Activated naive CD8-positive, alpha-beta T cell treated with anti-CD3 and anti-CD28 coated beads, Interleukin-2, amount 10 ng/mL, durations not matched to agents 7 days and 5 days (primary cell): Measurements from ENCODE around the gene ENTPD6. TPM values are rescaled to one million over a fixed set of nuclear protein-coding genes. Genes with fewer than 3 reads are reported as not detected.

Experiments
- ATAC-seq: fragments of 150-1000 bp; cut with Tn5 transposase; one replicate; pipeline ENCODE4 v1.10.0; 2021; ENCODE audit warnings: low read depth, moderate library complexity
- POLR2A ChIA-PET: fragments of 350-600 bp; sonication (Branson Sonifier 250); formaldehyde crosslinking; loops from one replicate; lab custom pipeline; 2021; ENCODE audit warnings: antibody characterized with exemption; lab: Charles Lee
- DNase-seq: peaks from one replicate; pipeline ENCODE4 v3.0.0; 2021
- H3K27ac Mint-ChIP-seq: one replicate; pipeline ENCODE4 v1.8.0; 2022; ENCODE audit warnings: mild to moderate bottlenecking, mixed read lengths
- H3K27me3 Mint-ChIP-seq: one replicate; pipeline ENCODE4 v1.8.0; 2022; ENCODE audit warnings: mild to moderate bottlenecking, moderate library complexity, mixed read lengths
- H3K36me3 Mint-ChIP-seq: one replicate; pipeline ENCODE4 v1.8.0; 2021; ENCODE audit warnings: mild to moderate bottlenecking, mixed read lengths
- H3K4me1 Mint-ChIP-seq: one replicate; pipeline ENCODE4 v1.8.0; 2021; ENCODE audit warnings: mixed read lengths
- H3K4me3 Mint-ChIP-seq: one replicate; pipeline ENCODE4 v1.8.0; 2022; ENCODE audit warnings: mild to moderate bottlenecking, moderate library complexity, mixed read lengths
- H3K9me3 Mint-ChIP-seq: one replicate; pipeline ENCODE4 v1.8.0; 2021; ENCODE audit warnings: mixed read lengths
- total RNA-seq, 2 experiments: library from RNA; stranded (reverse); gene quantifications; one replicate each; pipeline ENCODE4 v1.2.3, GENCODE V29; 2021

The ENTPD6 gene
- total RNA-seq, 2 experiments from 2014 or later = 54.6 to 62.3 TPM

DNA sequence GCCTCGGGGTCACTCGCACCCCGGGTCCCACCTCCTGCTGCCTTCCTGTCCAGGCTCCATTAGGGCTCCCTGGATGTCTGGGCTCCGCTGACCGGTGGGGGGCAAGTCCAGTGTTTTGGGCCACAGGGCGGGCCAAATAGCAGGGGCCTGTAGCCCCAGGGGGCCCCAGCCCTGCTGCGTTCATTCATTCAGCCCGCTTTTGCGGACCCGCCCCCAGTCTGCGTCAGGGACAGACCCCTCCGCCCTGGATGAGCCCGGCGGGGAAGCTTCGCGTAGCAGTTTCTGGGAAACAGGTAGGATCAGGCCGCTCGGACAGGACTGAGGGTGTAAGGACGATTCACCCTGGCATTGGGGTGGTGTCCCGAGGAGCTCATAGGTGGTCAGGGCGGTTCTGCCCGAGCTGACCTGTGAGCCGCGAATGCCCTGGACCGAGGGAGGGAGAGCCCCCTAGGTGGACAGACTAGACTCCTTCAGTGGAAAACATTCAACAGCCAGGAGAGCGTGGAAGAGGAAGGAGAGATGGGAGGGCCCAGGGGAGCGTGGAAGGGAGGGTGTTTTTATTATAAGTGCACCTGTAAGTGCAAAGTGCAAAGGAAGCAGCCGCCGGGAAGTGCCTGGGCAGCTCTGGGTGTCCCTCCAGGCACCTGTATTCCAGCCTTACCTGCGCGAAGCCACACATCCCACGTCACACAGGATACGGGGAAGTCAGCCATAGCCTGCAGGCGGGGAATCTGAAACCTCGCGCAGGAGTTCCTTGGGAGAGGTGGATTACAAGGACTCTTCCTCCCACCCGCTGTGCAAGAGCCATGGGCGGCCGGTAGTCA, 662 bp downstream of the ENTPD6 start:
- Mint-ChIP-seq H3K36me3 (peaks cover 2% of the 10 kb centered on the region), H3K27ac (peak overlapping the region; percentile 82), H3K4me3 (peak overlapping the region; percentile 93), H3K27me3 (no peaks in the 10 kb centered on the region), H3K4me1 (peaks cover 26% of the 10 kb centered on the region), H3K9me3 (no peaks in the 10 kb centered on the region)
- ATAC-seq = peak; percentile 11
- POLR2A ChIA-PET = interaction anchor here (0.6 to 2.5 kb wide), 3 partner anchors 52 to 203 kb away, joined by 3 to 11 read pairs (median 9); partner anchors contain the start of genes ACSS1 and PYGB
- DNase-seq = peak; percentile 41

DNA sequence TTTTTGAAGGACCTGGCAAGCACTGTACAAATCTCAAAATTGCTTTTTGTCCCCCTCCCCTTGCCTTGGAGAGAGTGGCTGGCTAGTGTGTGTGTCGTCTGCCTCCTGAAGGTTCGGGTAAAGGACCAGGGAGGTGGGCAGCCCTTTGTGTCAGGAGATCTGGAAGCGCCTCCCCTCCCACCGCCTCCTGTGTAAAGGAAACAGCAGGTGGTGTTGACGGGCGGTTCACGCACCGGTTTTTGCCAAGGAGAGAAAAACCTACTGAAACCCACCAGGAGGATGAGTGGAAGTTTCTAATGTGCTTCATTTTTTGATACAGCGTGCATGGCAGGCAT, 1.2 kb downstream of the ENTPD6 start:
- Mint-ChIP-seq H3K4me3 (peak overlapping the region; percentile 93), H3K4me1 (peaks cover 26% of the 10 kb centered on the region), H3K36me3 (peaks cover 2% of the 10 kb centered on the region), H3K27me3 (no peaks in the 10 kb centered on the region), H3K27ac (peak overlapping the region; percentile 55), H3K9me3 (no peaks in the 10 kb centered on the region)
- DNase-seq (no peak), ATAC-seq (no peak)
- POLR2A ChIA-PET = interaction anchor here (2.5 kb wide), 1 partner anchor 51 kb away, joined by 11 read pairs; the partner anchor contains the start of gene PYGB

DNA sequence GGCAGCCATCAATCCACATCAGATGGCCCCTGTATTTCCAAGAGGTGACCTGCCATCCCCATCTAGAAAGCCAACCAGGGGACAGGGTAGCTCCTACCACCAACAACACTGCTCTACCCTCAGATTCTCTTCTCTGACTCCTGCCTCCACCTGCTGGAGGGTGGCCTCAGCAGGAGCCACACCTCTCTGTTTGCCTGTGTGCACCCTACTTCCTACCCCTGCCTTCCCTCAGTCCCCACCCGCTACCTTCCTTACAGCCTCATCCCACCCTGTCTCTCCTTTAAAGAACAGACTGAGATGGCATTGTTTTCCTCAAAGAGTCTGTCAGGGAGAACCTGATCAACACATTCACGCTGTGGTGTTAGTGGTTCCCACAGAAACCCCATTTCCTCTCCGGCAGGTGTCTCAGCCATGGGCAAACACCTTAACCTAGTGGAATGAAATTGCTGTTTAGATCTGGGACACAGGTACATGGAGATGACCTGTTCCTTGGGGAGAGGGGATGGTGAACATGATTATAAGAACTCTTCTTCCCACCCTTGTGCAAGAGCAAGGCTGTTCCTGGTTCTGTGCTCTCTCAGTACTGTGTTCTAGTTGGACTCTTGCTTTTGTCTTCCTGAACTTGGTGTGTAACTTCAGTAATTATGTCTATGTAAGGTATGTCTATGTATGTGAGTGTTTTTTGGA, 1.8 kb downstream of the ENTPD6 start:
- peaks cover 4% of the 10 kb centered on the region for H3K36me3 Mint-ChIP-seq
- DNase-seq (no peak), ATAC-seq (peak; percentile 19)
- POLR2A ChIA-PET = interaction anchor here (2.5 kb wide), 1 partner anchor 50 kb away, joined by 11 read pairs; the partner anchor contains the start of gene PYGB
- H3K4me1 Mint-ChIP-seq = peaks cover 26% of the 10 kb centered on the region
- H3K27me3 Mint-ChIP-seq = no peaks in the 10 kb centered on the region
- H3K9me3 Mint-ChIP-seq = no peaks in the 10 kb centered on the region
- H3K4me3 Mint-ChIP-seq = peak overlapping the region; percentile 93
- H3K27ac Mint-ChIP-seq = peak overlapping the region; percentile 53

DNA sequence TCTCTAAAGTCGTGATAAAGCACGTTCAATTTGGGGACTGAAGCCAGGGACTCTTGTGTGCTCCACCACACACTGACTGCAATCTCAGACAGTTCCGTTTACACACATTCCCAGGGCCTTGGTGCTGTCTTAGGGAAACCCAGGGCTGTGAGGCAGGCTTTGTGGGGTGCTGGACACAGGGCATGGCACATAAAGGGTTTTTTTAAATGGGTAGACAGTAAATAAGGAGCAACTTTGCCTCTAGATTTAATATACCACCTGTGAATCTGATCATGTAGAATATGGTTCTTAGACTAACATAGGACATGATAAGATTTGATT, 2.3 kb downstream of the ENTPD6 start:
- Mint-ChIP-seq H3K27ac (peak overlapping the region; percentile 53), H3K4me3 (peak overlapping the region; percentile 93), H3K36me3 (peaks cover 6% of the 10 kb centered on the region), H3K4me1 (peaks cover 26% of the 10 kb centered on the region), H3K9me3 (no peaks in the 10 kb centered on the region), H3K27me3 (no peaks in the 10 kb centered on the region)
- DNase-seq (no peak), ATAC-seq (no peak)
- POLR2A ChIA-PET = no interaction called here

DNA sequence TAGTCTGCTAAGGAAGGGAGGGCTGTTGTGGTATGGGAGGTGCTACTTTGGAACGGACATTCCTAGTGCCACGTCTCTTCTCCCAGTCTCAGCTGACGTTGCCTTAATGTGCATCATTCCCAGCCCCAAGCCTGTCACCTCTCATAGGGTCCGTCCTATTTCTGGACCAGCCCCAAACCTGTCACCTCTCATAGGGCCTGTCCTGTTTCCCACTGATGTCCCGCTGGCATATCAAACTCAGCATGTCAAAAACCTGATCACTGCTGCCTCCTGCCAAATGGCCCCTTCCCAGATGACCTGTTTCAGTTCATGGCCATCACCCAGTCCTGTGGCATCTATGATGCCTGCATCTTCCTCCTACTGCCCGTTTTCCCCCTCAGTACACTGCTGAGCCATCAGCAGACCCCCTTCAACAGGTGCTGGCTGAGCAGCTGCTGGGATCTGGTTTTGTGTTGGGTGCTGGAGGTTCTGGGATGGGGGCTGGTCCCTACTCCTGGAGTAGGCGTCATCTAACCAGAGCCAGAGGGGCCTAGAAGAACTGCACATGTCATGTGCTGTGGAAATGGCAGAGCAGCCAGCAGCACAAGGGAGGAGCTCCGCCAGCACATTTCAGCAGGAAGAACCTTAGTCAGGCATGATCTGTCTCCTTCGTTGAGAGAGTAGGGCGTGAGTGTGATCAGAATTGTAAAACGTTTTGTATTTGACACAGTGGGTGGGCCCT, 3.3 kb downstream of the ENTPD6 start:
- POLR2A ChIA-PET = no interaction called here
- Mint-ChIP-seq H3K4me1 (peaks cover 29% of the 10 kb centered on the region), H3K9me3 (no peaks in the 10 kb centered on the region), H3K36me3 (peaks cover 11% of the 10 kb centered on the region), H3K27me3 (peaks cover 2% of the 10 kb centered on the region), H3K27ac (no peak overlapping the region), H3K4me3 (no peak overlapping the region)
- no peak for DNase-seq
- ATAC-seq = no peak

DNA sequence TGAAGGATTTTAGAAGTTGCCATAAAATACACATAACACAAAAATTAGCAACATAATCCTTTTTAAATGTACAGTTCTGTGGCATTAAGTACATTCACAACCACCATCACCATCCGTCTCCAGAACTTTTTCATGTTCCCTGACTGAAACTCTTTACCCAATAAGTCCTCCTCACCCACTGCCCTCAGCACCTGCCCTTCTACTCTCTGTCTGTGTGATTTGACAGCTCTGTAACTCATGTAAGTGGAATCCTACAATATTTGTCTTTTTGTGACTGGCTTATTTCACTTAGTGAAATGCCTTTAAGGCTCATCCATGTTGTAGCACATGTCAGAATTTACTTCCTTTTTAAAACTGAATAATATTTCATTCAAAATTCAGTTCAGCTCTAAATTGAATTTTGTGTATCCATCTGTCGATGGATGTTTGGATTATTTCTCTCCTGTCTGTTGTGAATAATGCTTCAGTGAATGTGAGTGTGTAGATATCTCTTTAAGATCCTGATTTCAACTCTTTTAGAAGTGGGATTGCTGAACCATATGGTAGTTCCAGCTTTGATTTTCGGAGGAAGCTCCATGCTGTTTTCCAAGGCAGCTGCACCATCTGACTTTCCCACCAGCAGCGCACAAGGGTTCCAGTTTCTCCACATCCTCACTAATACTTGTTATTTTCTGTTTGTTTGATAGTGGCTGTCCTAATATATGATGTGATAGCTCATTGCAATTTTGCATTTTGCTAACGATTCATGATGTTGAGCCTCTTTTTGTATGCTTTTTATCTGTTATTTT, 4.2 kb downstream of the ENTPD6 start:
- H3K4me3 Mint-ChIP-seq = no peak overlapping the region
- no peak overlapping the region for H3K27ac Mint-ChIP-seq
- H3K9me3 Mint-ChIP-seq = no peaks in the 10 kb centered on the region
- no peak for DNase-seq
- peaks cover 11% of the 10 kb centered on the region for H3K36me3 Mint-ChIP-seq
- H3K27me3 Mint-ChIP-seq = peaks cover 2% of the 10 kb centered on the region
- H3K4me1 Mint-ChIP-seq = peaks cover 30% of the 10 kb centered on the region
- POLR2A ChIA-PET = interaction anchor here (0.9 kb wide), 1 partner anchor 48 kb away, joined by 3 read pairs; the partner anchor contains the start of gene PYGB
- no peak for ATAC-seq

DNA sequence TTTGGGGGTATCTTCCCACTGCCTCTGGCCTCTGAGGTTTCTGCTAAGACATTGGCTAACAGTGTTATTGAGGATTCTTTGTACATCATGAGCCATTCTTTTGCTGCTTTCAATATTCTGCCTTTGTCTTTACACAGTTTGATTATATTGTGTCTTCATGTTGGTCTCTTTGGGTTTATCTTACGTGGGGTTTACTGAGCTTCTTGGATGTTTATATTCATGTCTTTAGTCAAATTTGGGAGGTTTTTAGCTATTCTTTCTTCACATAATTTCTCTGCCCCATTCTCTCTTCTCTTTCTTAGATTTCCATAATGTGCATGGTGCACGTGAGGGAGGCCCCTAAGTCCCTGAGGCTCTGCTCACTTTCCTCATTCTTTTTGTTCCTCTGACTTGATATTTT, 7.6 kb downstream of the ENTPD6 start:
- no peak for ATAC-seq
- no peaks in the 10 kb centered on the region for H3K9me3 Mint-ChIP-seq
- H3K4me1 Mint-ChIP-seq = peaks cover 12% of the 10 kb centered on the region
- H3K27ac Mint-ChIP-seq = no peak overlapping the region
- POLR2A ChIA-PET = no interaction called here
- peaks cover 14% of the 10 kb centered on the region for H3K36me3 Mint-ChIP-seq
- H3K27me3 Mint-ChIP-seq = peaks cover 2% of the 10 kb centered on the region
- H3K4me3 Mint-ChIP-seq = no peak overlapping the region
- no peak for DNase-seq

DNA sequence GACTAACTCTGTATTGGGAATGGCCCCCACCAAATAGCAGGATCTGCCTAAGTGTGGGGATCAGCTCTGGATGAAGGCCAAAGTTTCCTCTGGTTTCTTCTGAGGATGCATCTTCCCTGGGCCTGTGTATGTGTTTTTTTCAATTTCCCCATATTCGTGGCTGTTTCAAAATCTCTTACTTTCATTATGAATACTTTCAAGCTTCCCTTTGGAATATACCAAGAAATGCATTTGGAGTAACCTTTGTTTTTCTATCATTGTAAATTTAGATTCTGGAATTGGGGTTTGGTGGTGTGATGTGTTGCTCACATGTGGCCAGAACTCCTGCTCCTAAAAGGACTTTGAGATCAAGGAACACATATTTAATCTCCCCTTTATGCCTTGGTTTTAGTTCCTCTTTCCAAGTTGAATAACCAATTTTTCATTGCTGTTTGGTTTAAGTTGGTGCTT, 8.4 kb downstream of the ENTPD6 start:
- H3K27ac Mint-ChIP-seq = no peak overlapping the region

DNA sequence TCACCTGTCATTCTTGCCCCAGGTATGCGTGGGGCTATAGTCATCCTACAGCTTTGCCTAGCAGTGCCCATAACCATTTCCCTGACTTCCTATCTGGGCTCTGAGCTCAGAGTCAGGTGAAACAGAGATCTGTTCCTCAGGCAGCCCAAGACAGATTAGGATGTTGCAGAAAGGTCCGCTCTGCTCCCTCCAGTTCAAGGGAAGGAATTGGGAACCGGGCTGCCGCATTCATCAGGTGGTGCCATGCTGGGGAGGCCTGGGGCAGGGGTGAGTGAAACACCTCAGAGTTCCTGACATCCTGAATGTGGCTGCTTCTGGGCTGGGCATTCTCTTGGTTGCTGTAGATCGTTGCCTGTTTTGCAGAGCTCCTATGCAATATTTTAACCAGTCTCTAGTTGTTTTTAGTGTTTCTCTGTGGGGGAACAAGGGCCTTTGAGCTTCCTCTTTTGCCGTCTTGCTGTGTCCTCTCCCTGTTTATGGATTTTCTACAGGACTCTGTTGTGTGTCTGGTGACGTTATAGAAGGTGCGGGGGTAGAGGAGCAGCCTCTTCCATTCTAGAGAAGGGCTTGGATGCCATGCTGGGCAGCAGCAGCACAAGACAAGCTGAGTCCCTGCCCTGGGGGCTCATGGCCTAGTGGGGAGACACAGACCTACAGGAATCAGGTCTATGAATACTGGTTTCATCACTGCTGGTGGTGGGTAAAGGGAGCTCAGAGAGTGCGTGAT, 9.2 kb downstream of the ENTPD6 start:
- ATAC-seq (no peak), DNase-seq (no peak)
- H3K27ac Mint-ChIP-seq = no peak overlapping the region
- H3K9me3 Mint-ChIP-seq = no peaks in the 10 kb centered on the region
- H3K27me3 Mint-ChIP-seq = peaks cover 2% of the 10 kb centered on the region
- peaks cover 10% of the 10 kb centered on the region for H3K4me1 Mint-ChIP-seq
- H3K36me3 Mint-ChIP-seq = peaks cover 12% of the 10 kb centered on the region
- H3K4me3 Mint-ChIP-seq = no peak overlapping the region
- POLR2A ChIA-PET = no interaction called here

More for the DNA sequence above, 8.4 kb downstream of the ENTPD6 start:
- POLR2A ChIA-PET = no interaction called here
- Mint-ChIP-seq H3K27me3 (peaks cover 2% of the 10 kb centered on the region), H3K36me3 (peaks cover 14% of the 10 kb centered on the region), H3K4me3 (no peak overlapping the region), H3K9me3 (no peaks in the 10 kb centered on the region), H3K4me1 (peaks cover 12% of the 10 kb centered on the region)
- ATAC-seq = no peak
- DNase-seq = no peak

DNA sequence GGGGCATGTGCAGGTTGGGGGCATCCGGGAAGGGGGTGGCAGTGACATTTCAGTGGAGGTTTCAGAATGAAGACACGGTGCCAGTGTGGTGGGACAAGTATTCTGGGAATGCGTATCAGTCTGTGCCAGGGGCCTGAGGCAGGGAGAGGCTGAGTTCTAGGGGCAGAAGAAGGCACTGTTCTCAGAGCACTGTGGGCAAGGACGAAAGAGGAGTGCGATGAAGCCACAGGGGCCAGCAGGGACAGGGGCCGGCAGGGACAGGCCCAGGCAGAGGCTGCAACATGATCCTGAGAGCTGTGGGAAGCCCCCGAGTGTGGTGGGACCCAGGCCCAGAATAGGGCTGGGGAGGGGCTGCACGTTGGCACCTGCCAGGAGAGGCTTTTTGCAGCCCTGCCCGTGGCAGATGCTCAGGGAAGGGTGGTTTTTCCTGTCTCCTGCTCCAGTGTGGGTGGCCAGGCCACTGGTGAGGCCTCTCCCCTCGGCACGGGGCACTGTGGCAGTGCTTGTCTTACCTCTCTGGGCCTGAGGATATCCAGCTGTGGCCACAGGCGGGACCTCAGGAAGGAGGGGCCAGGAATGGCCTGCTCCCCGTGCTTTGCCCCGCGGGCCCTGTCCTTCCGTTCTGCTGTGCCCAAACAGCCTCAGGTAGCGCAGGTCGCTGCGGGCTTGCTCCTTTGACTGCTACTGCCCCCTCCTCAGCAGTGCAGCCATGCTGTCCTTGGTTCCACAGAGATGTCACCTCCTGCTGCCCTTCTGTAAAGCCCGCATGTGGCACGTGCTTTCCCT, 10.0 kb downstream of the ENTPD6 start:
- H3K27me3 Mint-ChIP-seq = peaks cover 2% of the 10 kb centered on the region
- POLR2A ChIA-PET = no interaction called here
- H3K36me3 Mint-ChIP-seq = peaks cover 12% of the 10 kb centered on the region
- H3K4me3 Mint-ChIP-seq = no peak overlapping the region
- no peaks in the 10 kb centered on the region for H3K9me3 Mint-ChIP-seq
- no peak for ATAC-seq
- H3K27ac Mint-ChIP-seq = no peak overlapping the region
- no peak for DNase-seq
- peaks cover 10% of the 10 kb centered on the region for H3K4me1 Mint-ChIP-seq

DNA sequence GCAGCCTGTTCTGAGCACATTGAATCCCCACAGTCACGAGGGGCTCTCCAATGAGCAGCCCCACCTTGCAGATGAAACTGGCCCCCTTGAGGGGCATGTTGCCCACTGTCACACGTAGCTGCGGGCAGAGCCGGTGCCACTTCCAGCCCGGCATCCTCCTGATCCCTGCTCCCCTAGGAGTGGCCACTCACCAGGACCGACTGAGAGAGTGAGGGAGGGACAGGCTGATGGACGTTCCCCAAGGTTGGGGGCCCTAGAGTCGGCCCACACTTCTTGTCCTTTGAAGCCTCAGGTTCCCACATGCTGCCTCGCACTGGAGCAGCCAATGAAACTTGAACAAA, 10.5 kb downstream of the ENTPD6 start:
- Mint-ChIP-seq H3K27ac (no peak overlapping the region), H3K27me3 (peaks cover 2% of the 10 kb centered on the region), H3K36me3 (peaks cover 12% of the 10 kb centered on the region), H3K9me3 (no peaks in the 10 kb centered on the region), H3K4me3 (no peak overlapping the region), H3K4me1 (peaks cover 5% of the 10 kb centered on the region)
- DNase-seq (no peak), ATAC-seq (no peak)
- POLR2A ChIA-PET = no interaction called here

DNA sequence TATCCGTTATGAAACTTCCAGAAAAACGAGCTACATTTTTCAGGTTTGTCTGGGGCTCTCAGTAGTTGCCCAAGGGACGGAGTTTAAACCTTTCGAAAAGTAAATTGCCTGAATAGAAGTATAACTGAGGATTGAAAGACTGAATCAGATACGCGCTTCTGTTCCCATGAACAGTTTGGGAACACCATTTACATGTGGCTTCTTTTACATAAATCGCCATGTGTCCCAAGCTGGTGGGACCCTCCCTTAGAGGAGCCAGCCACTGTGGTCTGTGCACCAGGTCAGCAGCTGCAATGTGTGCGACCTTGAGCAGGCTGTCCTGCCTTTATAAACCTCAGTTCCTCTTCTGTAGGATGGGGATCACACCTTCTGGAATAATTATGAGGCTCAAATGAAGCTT, 11.0 kb downstream of the ENTPD6 start:
- Mint-ChIP-seq H3K4me1 (peaks cover 4% of the 10 kb centered on the region), H3K4me3 (no peak overlapping the region), H3K9me3 (no peaks in the 10 kb centered on the region), H3K36me3 (peaks cover 12% of the 10 kb centered on the region), H3K27me3 (peaks cover 2% of the 10 kb centered on the region), H3K27ac (no peak overlapping the region)
- ATAC-seq (no peak), DNase-seq (no peak)
- POLR2A ChIA-PET = no interaction called here
